K562 (cell line): ENCODE measurements around the gene HACD1. TPM values are rescaled to one million over a fixed set of nuclear protein-coding genes. Genes with fewer than 3 reads are reported as not detected.

Source experiments
- ATAC-seq: fragments of 200-7000 bp; cut with Tn5 transposase; 3 replicates; pipeline ENCODE4 v1.9.1; 2020; ENCODE audit warnings: moderate library complexity
- BruUV-seq: library from RNA; stranded (reverse); fragments of 400-500 nt; replicated peaks from 2 replicates; lab custom pipeline; 2021; lab: Mats Ljungman, UMichigan
- CTCF ChIA-PET: fragments of 300-600 bp; formaldehyde crosslinking; extraction: SDS; loops from one replicate; lab custom pipeline; 2021; ENCODE audit warnings: low intra/inter-chr PET ratio; lab: Yijun Ruan, JAX
- POLR2A ChIA-PET: fragments of 300-600, 350-650 bp; sonication (Branson Sonifier 250); formaldehyde crosslinking; extraction: SDS; loops from one replicate; lab custom pipeline; 2021; ENCODE audit warnings: antibody characterized with exemption, inconsistent platforms; lab: Yijun Ruan, JAX
- DNase-seq, 4 experiments: peaks; one replicate each; pipeline versions ENCODE4 v3.0.0 to v3.0.0-alpha.2; 2011 to 2018; ENCODE audit warnings: low spot score in 3 of 4, mixed read lengths in 3 of 4; ENCODE audit errors: extremely low read depth in 1 of 4
- FAIRE-seq: peaks from 2 replicates; lab custom pipeline; 2011; peaks lifted over from hg19 to GRCh38; lab: Jason Lieb, UNC
- H2AFZ ChIP-seq: 2 replicates; pipeline ENCODE4 v1.6.0; 2011; ENCODE audit warnings: low read depth, low read length, control low read depth, inconsistent platforms
- H3K27ac ChIP-seq: fragments of 200-600 bp; 3 replicates; pipeline ENCODE4 v1.8.0; 2011; ENCODE audit warnings: low read depth, mild to moderate bottlenecking, control low read depth, inconsistent platforms, low read length, moderate library complexity, mixed read lengths; ENCODE audit errors: extremely low read depth
- H3K27me3 ChIP-seq, 2 experiments: fragments of 300-600 bp in 1 of 2; 2 replicates in 1 of 2; 3 replicates in 1 of 2; pipeline versions ENCODE4 v1.6.0 to v1.8.0; 2011; ENCODE audit warnings: inconsistent platforms in 2 of 2, low read length in 2 of 2, mild to moderate bottlenecking in 1 of 2, mixed read lengths in 1 of 2, moderate library complexity in 1 of 2; ENCODE audit not compliant: control insufficient read depth in 2 of 2, insufficient read depth in 2 of 2
- H3K36me3 ChIP-seq: fragments of 300-600 bp; 3 replicates; pipeline ENCODE4 v1.8.0; 2011; ENCODE audit warnings: mild to moderate bottlenecking, low read length, inconsistent platforms; ENCODE audit not compliant: control insufficient read depth, insufficient read depth
- H3K4me1 ChIP-seq, 2 experiments: fragments of 200-600 bp in 1 of 2; replicated peaks in 1 of 2; 2 replicates in 1 of 2; 3 replicates in 1 of 2; pipeline versions ENCODE4 v1.5.1 to v1.8.0; 2011; ENCODE audit warnings: inconsistent platforms in 2 of 2, low read length in 2 of 2, mild to moderate bottlenecking in 1 of 2, mixed read lengths in 1 of 2, moderate library complexity in 1 of 2; ENCODE audit not compliant: control insufficient read depth in 2 of 2, insufficient read depth in 2 of 2
- H3K4me2 ChIP-seq: 2 replicates; pipeline ENCODE4 v1.6.1; 2011; ENCODE audit warnings: low read length, control low read depth, inconsistent platforms, mixed read lengths; ENCODE audit not compliant: insufficient read depth
- H3K4me3 ChIP-seq: fragments of 200-600 bp; sonication (generic), shearing (Covaris generic); 2 replicates; pipeline ENCODE4 v1.5.1; 2016; ENCODE audit warnings: control low read depth, inconsistent platforms
- H3K79me2 ChIP-seq: fragments of 200-600 bp; 3 replicates; pipeline ENCODE4 v1.8.0; 2011; ENCODE audit warnings: low read length, inconsistent platforms; ENCODE audit not compliant: control insufficient read depth, insufficient read depth
- H3K9ac ChIP-seq, 2 experiments: 2 replicates each; pipeline versions ENCODE4 v1.6.0 to v1.6.1; 2011; ENCODE audit warnings: low read depth in 2 of 2, low read length in 2 of 2, control low read depth in 1 of 2, inconsistent platforms in 1 of 2, mild to moderate bottlenecking in 1 of 2, mixed read lengths in 1 of 2; ENCODE audit not compliant: insufficient read depth in 1 of 2
- H3K9me1 ChIP-seq: one replicate; pipeline ENCODE4 v1.6.0; 2011; ENCODE audit warnings: inconsistent platforms, mild to moderate bottlenecking, low read length, moderate library complexity; ENCODE audit not compliant: control insufficient read depth, insufficient read depth
- H3K9me3 ChIP-seq: replicated peaks from 2 replicates; pipeline ENCODE4 v1.5.1; 2011; ENCODE audit warnings: low read depth, low read length, inconsistent platforms; ENCODE audit not compliant: control insufficient read depth, insufficient read depth
- H4K20me1 ChIP-seq: replicated peaks from 2 replicates; pipeline ENCODE4 v1.6.1; 2011; ENCODE audit warnings: low read length, inconsistent platforms, mixed read lengths; ENCODE audit not compliant: control insufficient read depth, insufficient read depth
- C11orf30 ChIP-seq: fragments of 450-650 bp; IDR thresholded peaks from 2 replicates; pipeline ENCODE4 v1.6.1; 2016; ENCODE audit warnings: low read depth, mild to moderate bottlenecking
- CREB3L1 ChIP-seq: fragments of 450-650 bp; IDR thresholded peaks from 2 replicates; pipeline ENCODE4 v1.6.1; 2014; ENCODE audit warnings: low read depth, mild to moderate bottlenecking, moderate library complexity, borderline replicate concordance
- E2F1 ChIP-seq: sonication (generic); formaldehyde crosslinking; IDR thresholded peaks from 2 replicates; pipeline ENCODE4 v1.8.1; 2023; ENCODE audit warnings: mild to moderate bottlenecking, missing genetic modification reagents, moderate library complexity
- E2F8 ChIP-seq: fragments of 450-650 bp; IDR thresholded peaks from 2 replicates; pipeline ENCODE4 v1.7.1; 2018; ENCODE audit warnings: mild to moderate bottlenecking, low read depth; ENCODE audit not compliant: partially characterized antibody
- EGR1 ChIP-seq: fragments of 450-650 bp; conservative IDR thresholded peaks from 2 replicates; pipeline ENCODE4 v1.6.1; 2017; ENCODE audit warnings: mild to moderate bottlenecking
- ETV6 ChIP-seq, 3 experiments: fragments of 150-350 bp in 1 of 3; sonication (generic) in 1 of 3; formaldehyde crosslinking in 1 of 3; IDR thresholded peaks; 2 replicates each; pipeline versions ENCODE4 v1.6.1 to v1.8.0; 2014 to 2022; ENCODE audit warnings: borderline replicate concordance in 2 of 3, low read depth in 2 of 3, antibody characterized with exemption in 1 of 3, low read length in 1 of 3, mild to moderate bottlenecking in 1 of 3, missing genetic modification reagents in 1 of 3
- MAFG ChIP-seq: fragments of 450-650 bp; conservative IDR thresholded peaks from 2 replicates; pipeline ENCODE4 v1.6.1; 2016; ENCODE audit warnings: missing genetic modification characterization, missing compliant biosample characterization
- ZNF212 ChIP-seq: fragments of 450-650 bp; formaldehyde crosslinking; IDR thresholded peaks from 2 replicates; pipeline ENCODE4 v1.4.0; 2020; ENCODE audit warnings: mild to moderate bottlenecking
- ZNF316 ChIP-seq: fragments of 450-650 bp; IDR thresholded peaks from 2 replicates; pipeline ENCODE4 v1.6.1; 2016
- ZNF778 ChIP-seq: fragments of 450-650 bp; formaldehyde crosslinking; IDR thresholded peaks from 2 replicates; pipeline ENCODE4 v1.4.0; 2020; ENCODE audit warnings: mild to moderate bottlenecking, moderate library complexity
- WGBS: fragments of 100-300 bp; shearing (Covaris generic); methylation state at CpG from one replicate; pipeline ENCODE4 v1.1.6; 2016; ENCODE audit warnings: low coverage, mixed read lengths; ENCODE audit not compliant: insufficient coverage; ENCODE audit errors: missing lambda C conversion rate; 5-methylcytosine and 5-hydroxymethylcytosine counted together
- in situ Hi-C: fragments of 300-500 bp; cut with MboI; formaldehyde crosslinking; loops from 4 replicates; pipeline ENCODE4 v1.15.0; 2018; ENCODE audit warnings: inconsistent platforms, mixed read lengths
- intact Hi-C: fragments of 100-400 bp; cut with micrococcal nuclease; formaldehyde crosslinking; loops from 2 replicates; pipeline ENCODE4 v1.14.2; 2022
- polyA plus RNA-seq, 8 experiments: library from polyadenylated mRNA; depleted of rRNA in 4 of 8; stranded (reverse) in 5 of 8; unstranded in 3 of 8; fragments of >200 nt; fragmentation: Nextera tagmentation in 2 of 8; fragmentation: Illumina TruSeq in 1 of 8; extraction: Ambion mirVana in 2 of 8; extraction: Trizol in 1 of 8; gene quantifications; 2 replicates each; pipeline versions ENCODE4 v1.2.1 to v1.2.3, GENCODE V29; 2011 to 2014; ENCODE audit warnings: inconsistent platforms in 1 of 8, missing spikeins in 1 of 8
- total RNA-seq, 7 experiments: library from RNA; depleted of rRNA in 6 of 7; stranded (reverse); fragments of >200 nt in 6 of 7; fragmentation: Illumina TruSeq in 2 of 7; extraction: Trizol in 2 of 7; gene quantifications; 2 replicates each; pipeline versions ENCODE4 v1.2.1 to v1.2.3, GENCODE V29; 2011 to 2021; ENCODE audit warnings: low replicate concordance in 1 of 7
- TF ChIP-seq, protein P1 (sequence below): fragments of 150-350 bp; IDR thresholded peaks from 2 replicates; pipeline ENCODE4 v1.6.1; 2014; ENCODE audit warnings: low read depth, mild to moderate bottlenecking, low read length, borderline replicate concordance
- TF ChIP-seq, protein P2 (sequence below): sonication (generic); formaldehyde crosslinking; IDR thresholded peaks from 2 replicates; pipeline ENCODE4 v1.8.0; 2022; ENCODE audit warnings: missing genetic modification reagents, mild to moderate bottlenecking, moderate library complexity, borderline replicate concordance

The HACD1 gene
- total and polyA plus RNA-seq, 9 of the 15 experiments (the other 6 are each of a cell fraction or from before 2014, with no cell fraction given): 0.99 to 4.5 (median 2.4) TPM

GRCh38 chr10:17564911-17565310, 52.3 kb downstream of the HACD1 start:
- H3K4me3 ChIP-seq: no peak overlapping the region
- no peaks in the 10 kb centered on the region for H3K79me2 ChIP-seq
- no peak overlapping the region for H3K4me2 ChIP-seq
- no peak for FAIRE-seq
- no peak overlapping the region for H2AFZ ChIP-seq
- peak; percentile 36; the same call in 1 of the 3 replicates for ATAC-seq
- no peaks in the 10 kb centered on the region for H3K9me3 ChIP-seq
- no peaks in the 10 kb centered on the region; a peak in 1 of 5 replicates for H3K4me1 ChIP-seq
- BruUV-seq: no TSS peak
- H3K9ac ChIP-seq: no peak overlapping the region
- TF ChIP-seq E2F1 (CRISPR knock-in tag) (no peak), ETV6 (IDR thresholded peaks at IDR 0.05; ENCODE audit: borderline replicate concordance in 1 of 2, low read depth in 2 of 2, low read length in 1 of 2) (no peak), ETV6 (CRISPR knock-in tag; IDR thresholded peaks at IDR 0.05; ENCODE audit: borderline replicate concordance) (no peak), ZNF212 (CRISPR knock-in tag) (no peak), MAFG (tag) (peak; percentile 39; the same call in 1 of the 2 replicates), E2F8 (no peak), CREB3L1 (no peak), ZNF778 (CRISPR knock-in tag) (no peak), ZNF316 (peak; percentile 60), EGR1 (no peak), C11orf30 (peak; percentile 60)
- TF ChIP-seq, protein P1, sequence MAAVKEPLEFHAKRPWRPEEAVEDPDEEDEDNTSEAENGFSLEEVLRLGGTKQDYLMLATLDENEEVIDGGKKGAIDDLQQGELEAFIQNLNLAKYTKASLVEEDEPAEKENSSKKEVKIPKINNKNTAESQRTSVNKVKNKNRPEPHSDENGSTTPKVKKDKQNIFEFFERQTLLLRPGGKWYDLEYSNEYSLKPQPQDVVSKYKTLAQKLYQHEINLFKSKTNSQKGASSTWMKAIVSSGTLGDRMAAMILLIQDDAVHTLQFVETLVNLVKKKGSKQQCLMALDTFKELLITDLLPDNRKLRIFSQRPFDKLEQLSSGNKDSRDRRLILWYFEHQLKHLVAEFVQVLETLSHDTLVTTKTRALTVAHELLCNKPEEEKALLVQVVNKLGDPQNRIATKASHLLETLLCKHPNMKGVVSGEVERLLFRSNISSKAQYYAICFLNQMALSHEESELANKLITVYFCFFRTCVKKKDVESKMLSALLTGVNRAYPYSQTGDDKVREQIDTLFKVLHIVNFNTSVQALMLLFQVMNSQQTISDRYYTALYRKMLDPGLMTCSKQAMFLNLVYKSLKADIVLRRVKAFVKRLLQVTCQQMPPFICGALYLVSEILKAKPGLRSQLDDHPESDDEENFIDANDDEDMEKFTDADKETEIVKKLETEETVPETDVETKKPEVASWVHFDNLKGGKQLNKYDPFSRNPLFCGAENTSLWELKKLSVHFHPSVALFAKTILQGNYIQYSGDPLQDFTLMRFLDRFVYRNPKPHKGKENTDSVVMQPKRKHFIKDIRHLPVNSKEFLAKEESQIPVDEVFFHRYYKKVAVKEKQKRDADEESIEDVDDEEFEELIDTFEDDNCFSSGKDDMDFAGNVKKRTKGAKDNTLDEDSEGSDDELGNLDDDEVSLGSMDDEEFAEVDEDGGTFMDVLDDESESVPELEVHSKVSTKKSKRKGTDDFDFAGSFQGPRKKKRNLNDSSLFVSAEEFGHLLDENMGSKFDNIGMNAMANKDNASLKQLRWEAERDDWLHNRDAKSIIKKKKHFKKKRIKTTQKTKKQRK: no peak
- TF ChIP-seq, protein P2, sequence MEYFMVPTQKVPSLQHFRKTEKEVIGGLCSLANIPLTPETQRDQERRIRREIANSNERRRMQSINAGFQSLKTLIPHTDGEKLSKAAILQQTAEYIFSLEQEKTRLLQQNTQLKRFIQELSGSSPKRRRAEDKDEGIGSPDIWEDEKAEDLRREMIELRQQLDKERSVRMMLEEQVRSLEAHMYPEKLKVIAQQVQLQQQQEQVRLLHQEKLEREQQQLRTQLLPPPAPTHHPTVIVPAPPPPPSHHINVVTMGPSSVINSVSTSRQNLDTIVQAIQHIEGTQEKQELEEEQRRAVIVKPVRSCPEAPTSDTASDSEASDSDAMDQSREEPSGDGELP (CRISPR knock-in tag): no peak
- CTCF ChIA-PET: no interaction called here
- H4K20me1 ChIP-seq: no peaks in the 10 kb centered on the region
- no peaks in the 10 kb centered on the region for H3K27me3 ChIP-seq
- DNase-seq: no peak
- POLR2A ChIA-PET: interaction anchor here (0.5 to 0.7 kb wide), 2 partner anchors 20 to 161 kb away, joined by 3 read pairs; no protein-coding TSS in a partner anchor
- no peaks in the 10 kb centered on the region for H3K36me3 ChIP-seq
- 75% methylated on average over 3 of the region's 3 CpGs for WGBS
- no peak overlapping the region for H3K27ac ChIP-seq
- H3K9me1 ChIP-seq: no peaks in the 10 kb centered on the region
- in situ Hi-C loops (no loop called here), intact Hi-C loops (no loop called here)
